Measurements from ENCODE around the gene ALKBH6. TPM values are rescaled to one million over a fixed set of nuclear protein-coding genes. Genes with fewer than 3 reads are reported as not detected.

The ALKBH6 gene
- total and polyA plus RNA-seq, 2 of the 13 experiments (the other 11 are each of a cell fraction or from before 2014, with no cell fraction given) = 13.7 to 18.1 TPM

DNA sequence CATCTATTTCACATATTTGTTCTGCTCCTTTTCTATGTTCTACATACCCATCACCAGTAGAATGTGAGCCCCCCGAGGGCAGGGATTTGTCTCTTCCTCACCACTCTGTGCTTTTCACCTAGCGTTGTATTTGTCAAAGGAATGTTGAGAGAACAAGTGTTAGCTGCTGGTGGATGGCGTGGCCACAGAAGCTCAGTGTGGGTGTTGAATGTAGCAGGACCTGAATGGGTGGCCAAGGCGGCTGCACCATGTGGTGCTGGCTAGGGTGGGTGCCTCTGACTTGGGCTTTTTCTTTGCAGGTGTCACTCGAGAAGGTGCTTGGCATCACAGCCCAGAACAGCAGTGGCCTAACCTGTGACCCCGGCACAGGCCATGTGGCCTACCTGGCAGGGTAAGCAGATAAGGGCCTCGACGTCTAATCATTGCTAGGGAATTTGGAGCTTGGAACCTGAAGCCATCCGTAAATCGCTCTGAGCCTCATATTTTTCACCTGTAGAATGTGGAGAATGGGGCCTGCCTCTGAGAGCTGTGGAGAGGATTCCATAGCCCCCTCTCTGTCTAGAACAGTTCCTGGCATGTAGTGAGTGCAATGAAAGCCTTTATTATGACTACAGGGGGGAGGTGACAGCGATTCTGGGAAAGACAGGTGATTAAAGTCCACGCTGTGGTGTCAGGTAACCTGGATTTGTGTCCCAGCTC is 44.6 kb upstream of the ALKBH6 start (continued):
- 0 out of 2 replicates have a peak, but pooled peaks have one; percentile 42 for TF ChIP-seq ZNF274 (CRISPR knock-in tag; IDR thresholded peaks at IDR 0.05)
- TF ChIP-seq, protein P1, sequence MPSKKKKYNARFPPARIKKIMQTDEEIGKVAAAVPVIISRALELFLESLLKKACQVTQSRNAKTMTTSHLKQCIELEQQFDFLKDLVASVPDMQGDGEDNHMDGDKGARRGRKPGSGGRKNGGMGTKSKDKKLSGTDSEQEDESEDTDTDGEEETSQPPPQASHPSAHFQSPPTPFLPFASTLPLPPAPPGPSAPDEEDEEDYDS (CRISPR knock-in tag; IDR thresholded peaks at IDR 0.05) = 0 out of 2 replicates have a peak, but pooled peaks have one; percentile 34
- TF ChIP-seq ZNF33B (CRISPR knock-in tag; IDR thresholded peaks at IDR 0.05) = 0 out of 2 replicates have a peak, but pooled peaks have one; percentile 10
- peak; percentile 75 for TF ChIP-seq ZNF792 (CRISPR knock-in tag; IDR thresholded peaks at IDR 0.05)
- 0 out of 2 replicates have a peak, but pooled peaks have one; percentile 36 for TF ChIP-seq IRF2 (CRISPR knock-in tag; IDR thresholded peaks at IDR 0.05)
- TF ChIP-seq CREB1 (IDR thresholded peaks at IDR 0.05) = no peak
- peak; percentile 43; the same call in 1 of the 2 replicates for TF ChIP-seq CREB1 (CRISPR knock-in tag; IDR thresholded peaks at IDR 0.05)
- TF ChIP-seq ETV5 (CRISPR knock-in tag; IDR thresholded peaks at IDR 0.05; ENCODE audit: borderline replicate concordance) = peak; percentile 43; the same call in 1 of the 2 replicates
- TF ChIP-seq, protein P2, sequence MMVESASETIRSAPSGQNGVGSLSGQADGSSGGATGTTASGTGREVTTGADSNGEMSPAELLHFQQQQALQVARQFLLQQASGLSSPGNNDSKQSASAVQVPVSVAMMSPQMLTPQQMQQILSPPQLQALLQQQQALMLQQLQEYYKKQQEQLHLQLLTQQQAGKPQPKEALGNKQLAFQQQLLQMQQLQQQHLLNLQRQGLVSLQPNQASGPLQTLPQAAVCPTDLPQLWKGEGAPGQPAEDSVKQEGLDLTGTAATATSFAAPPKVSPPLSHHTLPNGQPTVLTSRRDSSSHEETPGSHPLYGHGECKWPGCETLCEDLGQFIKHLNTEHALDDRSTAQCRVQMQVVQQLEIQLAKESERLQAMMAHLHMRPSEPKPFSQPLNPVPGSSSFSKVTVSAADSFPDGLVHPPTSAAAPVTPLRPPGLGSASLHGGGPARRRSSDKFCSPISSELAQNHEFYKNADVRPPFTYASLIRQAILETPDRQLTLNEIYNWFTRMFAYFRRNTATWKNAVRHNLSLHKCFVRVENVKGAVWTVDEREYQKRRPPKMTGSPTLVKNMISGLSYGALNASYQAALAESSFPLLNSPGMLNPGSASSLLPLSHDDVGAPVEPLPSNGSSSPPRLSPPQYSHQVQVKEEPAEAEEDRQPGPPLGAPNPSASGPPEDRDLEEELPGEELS (CRISPR knock-in tag; IDR thresholded peaks at IDR 0.05) = 0 out of 2 replicates have a peak, but pooled peaks have one; percentile 34
- peak; percentile 48; the same call in 1 of the 2 replicates for TF ChIP-seq ATF7-NPFF (CRISPR knock-in tag; IDR thresholded peaks at IDR 0.05; ENCODE audit: low read depth)
- no peak for TF ChIP-seq REPIN1 (CRISPR knock-in tag; IDR thresholded peaks at IDR 0.05; ENCODE audit: borderline replicate concordance, low read depth)
- TF ChIP-seq, protein P3, sequence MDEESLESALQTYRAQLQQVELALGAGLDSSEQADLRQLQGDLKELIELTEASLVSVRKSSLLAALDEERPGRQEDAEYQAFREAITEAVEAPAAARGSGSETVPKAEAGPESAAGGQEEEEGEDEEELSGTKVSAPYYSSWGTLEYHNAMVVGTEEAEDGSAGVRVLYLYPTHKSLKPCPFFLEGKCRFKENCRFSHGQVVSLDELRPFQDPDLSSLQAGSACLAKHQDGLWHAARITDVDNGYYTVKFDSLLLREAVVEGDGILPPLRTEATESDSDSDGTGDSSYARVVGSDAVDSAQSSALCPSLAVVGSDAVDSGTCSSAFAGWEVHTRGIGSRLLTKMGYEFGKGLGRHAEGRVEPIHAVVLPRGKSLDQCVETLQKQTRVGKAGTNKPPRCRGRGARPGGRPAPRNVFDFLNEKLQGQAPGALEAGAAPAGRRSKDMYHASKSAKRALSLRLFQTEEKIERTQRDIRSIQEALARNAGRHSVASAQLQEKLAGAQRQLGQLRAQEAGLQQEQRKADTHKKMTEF (CRISPR knock-in tag; IDR thresholded peaks at IDR 0.05) = peak; percentile 63; the same call in 1 of the 2 replicates
- peak; percentile 52; the same call in 1 of the 2 replicates for TF ChIP-seq THRA (CRISPR knock-in tag; IDR thresholded peaks at IDR 0.05; ENCODE audit: borderline replicate concordance)
- peak; percentile 81 for TF ChIP-seq ARNT2 (CRISPR knock-in tag; IDR thresholded peaks at IDR 0.05; ENCODE audit: low read depth)
- TF ChIP-seq ZNF292 (CRISPR knock-in tag; IDR thresholded peaks at IDR 0.05; ENCODE audit: borderline replicate concordance, low read depth) = peak; percentile 65; the same call in 1 of the 2 replicates
- TF ChIP-seq SP5 (CRISPR knock-in tag; IDR thresholded peaks at IDR 0.05; ENCODE audit: borderline replicate concordance, low read depth) = 0 out of 2 replicates have a peak, but pooled peaks have one; percentile 55
- TF ChIP-seq, protein P4, sequence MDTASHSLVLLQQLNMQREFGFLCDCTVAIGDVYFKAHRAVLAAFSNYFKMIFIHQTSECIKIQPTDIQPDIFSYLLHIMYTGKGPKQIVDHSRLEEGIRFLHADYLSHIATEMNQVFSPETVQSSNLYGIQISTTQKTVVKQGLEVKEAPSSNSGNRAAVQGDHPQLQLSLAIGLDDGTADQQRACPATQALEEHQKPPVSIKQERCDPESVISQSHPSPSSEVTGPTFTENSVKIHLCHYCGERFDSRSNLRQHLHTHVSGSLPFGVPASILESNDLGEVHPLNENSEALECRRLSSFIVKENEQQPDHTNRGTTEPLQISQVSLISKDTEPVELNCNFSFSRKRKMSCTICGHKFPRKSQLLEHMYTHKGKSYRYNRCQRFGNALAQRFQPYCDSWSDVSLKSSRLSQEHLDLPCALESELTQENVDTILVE (CRISPR knock-in tag; IDR thresholded peaks at IDR 0.05) = 0 out of 2 replicates have a peak, but pooled peaks have one; percentile 18

Data from HepG2 (cell line).